Activated T-cell treated with anti-CD3 and anti-CD28 coated beads, Interleukin-2, amount 50 U/mL, for 24 hours (primary cell): Measurements from ENCODE around the gene HSF2.
A peak's percentile ranks its signal among the peaks of the same experiment; 100 is the strongest.
"Not testable (repeated sequence)": the region's sequence is repeated elsewhere in the genome, so short reads cannot be mapped to it uniquely, and the experiment has no call there.

ENCODE experiments used
- DNase-seq: peaks from one replicate; pipeline ENCODE4 v3.0.0-alpha.2; 2020
- H3K27ac Mint-ChIP-seq: 2 replicates; pipeline ENCODE4 v1.8.0; 2020; ENCODE audit warnings: mild to moderate bottlenecking, mixed read lengths
- H3K27me3 Mint-ChIP-seq: 2 replicates; pipeline ENCODE4 v1.8.0; 2020; ENCODE audit warnings: mixed read lengths
- H3K36me3 Mint-ChIP-seq: 2 replicates; pipeline ENCODE4 v1.8.0; 2020; ENCODE audit warnings: low read depth, mixed read lengths
- H3K4me1 Mint-ChIP-seq: 2 replicates; pipeline ENCODE4 v1.8.0; 2020; ENCODE audit warnings: low read depth, mixed read lengths
- H3K4me3 Mint-ChIP-seq: 2 replicates; pipeline ENCODE4 v1.8.0; 2020; ENCODE audit warnings: mild to moderate bottlenecking, moderate library complexity, mixed read lengths
- H3K9me3 Mint-ChIP-seq: 2 replicates; pipeline ENCODE4 v1.8.0; 2020; ENCODE audit warnings: mixed read lengths

Gene HSF2

GRCh38 chr6:122454673-122455072 lies 55.2 kb downstream of the HSF2 start:
- Mint-ChIP-seq H3K4me1 (peaks cover 55% of the 10 kb centered on the region), H3K9me3 (no peaks in the 10 kb centered on the region), H3K27me3 (no peaks in the 10 kb centered on the region), H3K4me3 (no peak overlapping the region), H3K36me3 (peaks cover 82% of the 10 kb centered on the region), H3K27ac (peak overlapping the region; percentile 80)
- DNase-seq, result no peak

- Mint-ChIP-seq H3K4me1 (peaks cover 58% of the 10 kb centered on the region), H3K36me3 (peaks cover 79% of the 10 kb centered on the region), H3K27ac (peak overlapping the region; percentile 80)
- not testable (repeated sequence) for H3K9me3 Mint-ChIP-seq, H3K4me3 Mint-ChIP-seq, DNase-seq, H3K27me3 Mint-ChIP-seq
Measured at GRCh38 chr6:122455116-122455515, 55.7 kb downstream of the HSF2 start.

GRCh38 chr6:122458087-122458486 lies 58.6 kb downstream of the HSF2 start:
- peak overlapping the region; percentile 72 for H3K27ac Mint-ChIP-seq
- H3K4me1 Mint-ChIP-seq, result peaks cover 79% of the 10 kb centered on the region
- DNase-seq, result no peak
- no peak overlapping the region for H3K4me3 Mint-ChIP-seq
- no peaks in the 10 kb centered on the region for H3K9me3 Mint-ChIP-seq
- peaks cover 70% of the 10 kb centered on the region for H3K36me3 Mint-ChIP-seq
- H3K27me3 Mint-ChIP-seq, result no peaks in the 10 kb centered on the region

GRCh38 chr6:122459240-122459639 lies 59.8 kb downstream of the HSF2 start:
- no peak overlapping the region for H3K4me3 Mint-ChIP-seq

GRCh38 chr6:122459865-122460416 lies 60.5 kb downstream of the HSF2 start:
- H3K4me3 Mint-ChIP-seq, H3K27me3 Mint-ChIP-seq, DNase-seq, H3K9me3 Mint-ChIP-seq: not testable (repeated sequence)
- Mint-ChIP-seq H3K36me3 (peaks cover 70% of the 10 kb centered on the region), H3K27ac (peak overlapping the region; percentile 87), H3K4me1 (peaks cover 80% of the 10 kb centered on the region)

More at GRCh38 chr6:122459240-122459639, 59.8 kb downstream of the HSF2 start:
- H3K9me3 Mint-ChIP-seq, result no peaks in the 10 kb centered on the region
- H3K27me3 Mint-ChIP-seq, result no peaks in the 10 kb centered on the region
- peaks cover 81% of the 10 kb centered on the region for H3K4me1 Mint-ChIP-seq
- H3K36me3 Mint-ChIP-seq, result peaks cover 71% of the 10 kb centered on the region
- H3K27ac Mint-ChIP-seq, result peak overlapping the region; percentile 87
- DNase-seq, result no peak

GRCh38 chr6:122461885-122462284 lies 62.4 kb downstream of the HSF2 start:
- Mint-ChIP-seq H3K4me1 (peaks cover 91% of the 10 kb centered on the region), H3K36me3 (peaks cover 73% of the 10 kb centered on the region), H3K9me3 (no peaks in the 10 kb centered on the region), H3K27me3 (no peaks in the 10 kb centered on the region), H3K4me3 (no peak overlapping the region), H3K27ac (peak overlapping the region; percentile 3)
- no peak for DNase-seq

- H3K36me3 Mint-ChIP-seq, result peaks cover 38% of the 10 kb centered on the region
- peak within 1 kb of the TSS; percentile 99 for H3K27ac Mint-ChIP-seq
- H3K4me3 Mint-ChIP-seq, result peak within 1 kb of the TSS; percentile 94
- H3K4me1 Mint-ChIP-seq, result peaks cover 38% of the 10 kb centered on the region
- H3K9me3 Mint-ChIP-seq, result no peaks in the 10 kb centered on the region
- DNase-seq, result peak; percentile 92
- H3K27me3 Mint-ChIP-seq, result no peaks in the 10 kb centered on the region
Measured at GRCh38 chr6:122471107-122472021, 71.9 kb downstream of the HSF2 start, which contains the start of gene SERINC1. Gene SERINC1 (minus strand): TSS chr6:122471807. CDS start chr6:122471737, 70 bp downstream.

- no peak for DNase-seq
- Mint-ChIP-seq H3K27ac (peak overlapping the region; percentile 99), H3K36me3 (peaks cover 32% of the 10 kb centered on the region), H3K4me1 (peaks cover 31% of the 10 kb centered on the region), H3K27me3 (no peaks in the 10 kb centered on the region), H3K9me3 (no peaks in the 10 kb centered on the region), H3K4me3 (peak overlapping the region; percentile 94)
Measured at GRCh38 chr6:122472022-122472340, 72.5 kb downstream of the HSF2 start.

- Mint-ChIP-seq H3K36me3 (peaks cover 10% of the 10 kb centered on the region), H3K27ac (no peak overlapping the region), H3K4me1 (peaks cover 2% of the 10 kb centered on the region), H3K4me3 (no peak overlapping the region), H3K9me3 (no peaks in the 10 kb centered on the region), H3K27me3 (no peaks in the 10 kb centered on the region)
- no peak for DNase-seq
Measured at GRCh38 chr6:122476131-122476530, 76.7 kb downstream of the HSF2 start.

- no peaks in the 10 kb centered on the region for H3K36me3 Mint-ChIP-seq
- DNase-seq, result no peak
- H3K27me3 Mint-ChIP-seq, result no peaks in the 10 kb centered on the region
- H3K4me3 Mint-ChIP-seq, result no peak overlapping the region
- H3K27ac Mint-ChIP-seq, result no peak overlapping the region
- peaks cover 2% of the 10 kb centered on the region for H3K4me1 Mint-ChIP-seq
- no peaks in the 10 kb centered on the region for H3K9me3 Mint-ChIP-seq
Measured at GRCh38 chr6:122482750-122483080, 83.3 kb downstream of the HSF2 start.
